DMS79 treated with DMSO at 0.1 percent for 48 hours (cell line): ENCODE data around the gene ARHGAP45.
"Not testable (repeated sequence)": the region's sequence is repeated elsewhere in the genome, so short reads cannot be mapped to it uniquely, and the experiment has no call there.

Experiments used
- DNase-seq: peaks from one replicate; lab custom pipeline; 2025; lab: John Stamatoyannopoulos, UW

ARHGAP45 gene

DNA sequence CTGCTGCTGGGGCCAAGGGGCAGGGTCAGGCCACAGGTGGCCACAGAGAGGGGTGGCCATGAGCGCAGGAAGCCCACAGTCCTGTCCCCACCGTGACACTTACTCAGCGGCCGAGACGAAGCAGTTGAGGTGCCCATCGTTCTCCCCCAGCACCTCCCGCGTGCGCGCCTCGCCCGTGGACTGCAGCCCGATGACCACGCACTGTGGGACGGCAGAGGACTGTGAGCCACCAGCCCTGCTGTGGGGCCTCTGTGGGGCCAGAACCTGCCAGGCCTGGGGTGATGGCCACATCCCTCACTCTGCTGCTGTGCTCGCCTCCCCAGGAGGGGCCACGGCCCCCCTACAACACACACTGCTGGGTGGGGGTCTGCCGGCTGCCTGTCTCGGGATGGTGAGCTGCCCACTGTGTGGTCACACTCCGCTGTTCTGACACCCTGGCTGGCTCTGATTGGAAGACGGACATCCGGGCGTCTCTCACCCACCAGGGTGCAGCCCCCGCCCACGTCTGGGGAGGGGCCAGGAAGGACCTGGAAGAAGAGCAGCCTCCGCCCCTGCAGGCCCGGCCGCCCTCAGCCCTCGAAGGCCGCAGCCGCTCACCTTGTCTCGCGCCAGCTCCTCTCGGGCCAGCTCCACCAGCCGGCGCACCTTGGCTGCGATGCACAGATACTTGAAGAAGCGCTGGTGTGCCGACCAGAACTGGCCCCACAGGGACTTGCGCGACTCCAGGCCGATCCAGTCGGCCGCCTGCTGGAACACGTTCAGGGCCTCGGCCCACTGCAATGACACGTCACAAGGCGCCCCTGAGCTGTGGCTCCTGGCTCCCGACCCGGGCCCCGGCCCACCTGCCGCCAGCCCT is 50.0 kb downstream of the ARHGAP45 start:
- no peak for DNase-seq

DNA sequence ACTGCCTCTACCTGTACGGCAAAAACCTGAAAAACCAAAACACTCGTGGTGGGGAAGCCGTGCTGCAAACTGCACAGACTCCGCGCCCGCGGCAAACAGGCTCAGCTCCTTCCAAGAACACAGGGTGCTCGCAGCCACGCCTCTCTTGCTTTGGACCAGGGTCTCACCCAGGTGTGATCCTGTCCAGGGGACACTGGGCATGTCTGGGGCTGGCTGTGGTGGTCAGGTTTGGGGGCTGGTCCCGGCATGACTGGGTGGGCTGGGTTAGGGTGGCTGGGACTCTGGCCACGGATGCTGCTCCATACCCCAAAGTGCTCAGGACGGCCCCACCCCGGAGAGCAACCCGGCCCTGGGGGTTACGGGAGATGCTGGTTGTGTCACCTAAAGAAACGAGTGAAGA is 50.7 kb downstream of the ARHGAP45 start:
- DNase-seq = no peak

DNA sequence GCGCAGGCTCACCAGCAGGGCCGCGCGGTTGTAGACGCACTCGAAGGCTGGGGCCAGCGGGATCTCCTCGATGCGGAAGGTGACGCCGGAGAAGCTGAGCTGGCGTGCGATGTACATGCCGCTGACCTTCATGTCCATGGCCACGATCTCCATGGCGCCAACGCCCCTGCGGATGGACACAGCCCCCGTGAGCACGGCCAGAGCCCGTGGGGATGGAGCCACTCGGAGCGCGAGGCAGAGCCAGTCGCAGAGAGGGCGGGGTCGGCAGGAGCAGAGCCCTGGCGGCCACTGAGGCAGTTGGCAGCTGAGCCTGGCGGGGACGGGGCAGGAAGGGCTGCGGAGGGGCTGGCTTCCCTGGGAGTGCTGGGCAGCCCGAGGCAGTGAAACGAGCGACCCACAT is 52.0 kb downstream of the ARHGAP45 start:
- no peak for DNase-seq

DNA sequence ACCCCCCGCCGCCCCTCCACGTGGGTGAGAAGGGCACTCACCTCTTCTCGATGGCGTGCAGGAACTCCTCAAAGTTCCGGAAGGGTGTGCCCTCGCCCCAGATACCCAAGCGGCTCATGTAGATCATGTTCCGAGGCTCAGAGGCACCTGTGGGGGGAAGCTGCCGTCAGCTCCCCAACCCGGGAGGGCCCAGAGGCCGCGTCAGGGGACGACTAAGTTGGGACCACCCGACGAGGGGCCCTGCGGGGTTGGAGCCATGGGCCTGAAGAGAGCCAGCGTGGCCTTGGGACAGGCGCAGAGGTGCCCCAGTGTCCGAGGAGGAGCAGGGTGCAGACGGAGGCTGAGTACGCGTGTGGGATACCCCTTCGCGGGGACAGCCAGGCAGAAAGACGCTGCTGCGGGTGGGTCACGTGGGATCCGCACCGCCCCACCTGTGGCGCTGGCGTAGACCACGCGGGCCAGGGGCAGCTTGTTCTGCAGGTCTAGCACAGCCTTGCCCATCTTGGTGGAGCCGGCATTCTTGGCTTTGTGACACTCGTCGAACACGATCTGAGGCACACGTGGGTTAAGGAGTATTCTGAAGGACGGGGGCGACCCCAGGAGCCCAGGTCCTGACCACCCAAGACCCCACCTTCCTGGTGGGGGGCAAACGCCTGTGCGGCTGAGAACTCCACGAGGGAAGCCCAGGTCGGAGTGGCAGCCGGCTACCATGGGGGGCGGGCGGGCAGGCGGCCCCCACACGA is 52.7 kb downstream of the ARHGAP45 start:
- no peak for DNase-seq

DNA sequence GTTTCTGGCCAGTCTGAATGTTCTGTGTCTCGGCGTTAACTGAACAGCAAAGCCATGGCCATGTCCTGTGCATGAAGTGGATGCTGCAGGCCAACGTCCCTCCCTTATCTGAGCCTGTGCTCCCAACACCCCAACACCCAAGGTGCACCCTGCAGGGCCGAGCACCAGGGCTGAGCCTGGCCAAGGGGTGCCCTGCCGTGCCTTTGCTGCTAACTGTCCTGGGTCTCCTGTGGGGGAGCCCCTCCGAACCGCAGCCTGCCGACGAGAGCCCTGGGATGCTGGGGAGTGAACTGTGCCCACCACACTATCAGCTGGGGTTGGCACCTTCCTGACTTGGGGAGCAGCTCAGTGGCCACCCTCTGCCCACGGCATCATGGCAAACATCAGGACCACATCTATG is 54.4 kb downstream of the ARHGAP45 start:
- DNase-seq = no peak

DNA sequence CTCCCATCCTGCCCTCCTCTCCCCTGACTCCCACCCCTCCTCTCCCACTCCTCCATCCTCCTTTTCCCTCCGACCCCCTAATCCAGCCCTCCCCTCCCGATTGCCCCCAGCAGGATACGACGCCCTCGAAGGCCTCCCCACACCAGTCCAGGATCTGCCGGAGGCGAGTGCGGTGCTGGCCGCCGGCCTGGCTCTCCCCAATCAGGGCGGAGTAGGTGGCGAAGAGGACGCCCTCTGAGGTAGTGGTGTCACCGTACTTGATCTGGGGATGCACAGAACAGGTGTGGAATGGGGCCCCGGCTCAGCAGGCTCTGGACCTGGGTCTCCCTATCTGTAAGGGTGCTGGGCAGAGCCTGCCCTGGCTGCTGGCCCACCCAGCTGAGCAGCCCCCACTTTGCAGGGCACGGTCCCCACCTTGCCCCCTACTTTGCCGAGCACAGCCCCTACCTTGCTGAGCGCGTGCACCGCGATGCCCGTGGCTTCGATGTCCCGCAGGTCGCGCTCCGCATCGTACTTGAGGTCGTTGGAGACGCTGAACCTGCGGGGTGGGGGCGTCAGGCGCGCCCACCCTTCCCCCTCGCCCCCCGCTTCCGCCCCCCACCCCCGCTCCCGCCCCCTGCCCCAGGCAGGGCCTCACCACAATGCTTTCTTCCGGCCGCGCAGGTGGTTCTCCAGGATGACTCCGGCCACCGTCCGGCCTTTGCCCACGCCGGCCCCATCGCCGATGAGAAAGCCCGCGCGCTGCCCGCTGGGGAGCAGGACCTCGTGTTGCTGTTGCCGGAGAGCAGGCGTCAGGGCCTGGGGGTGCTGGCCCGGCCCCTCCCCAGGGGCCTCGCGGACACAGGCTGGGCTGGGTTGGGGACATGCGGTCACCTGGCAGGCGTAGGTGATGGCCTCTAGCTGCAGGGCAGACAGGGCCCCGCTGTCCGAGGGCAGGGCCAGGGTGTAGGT is 55.3 kb downstream of the ARHGAP45 start:
- no peak for DNase-seq

DNA sequence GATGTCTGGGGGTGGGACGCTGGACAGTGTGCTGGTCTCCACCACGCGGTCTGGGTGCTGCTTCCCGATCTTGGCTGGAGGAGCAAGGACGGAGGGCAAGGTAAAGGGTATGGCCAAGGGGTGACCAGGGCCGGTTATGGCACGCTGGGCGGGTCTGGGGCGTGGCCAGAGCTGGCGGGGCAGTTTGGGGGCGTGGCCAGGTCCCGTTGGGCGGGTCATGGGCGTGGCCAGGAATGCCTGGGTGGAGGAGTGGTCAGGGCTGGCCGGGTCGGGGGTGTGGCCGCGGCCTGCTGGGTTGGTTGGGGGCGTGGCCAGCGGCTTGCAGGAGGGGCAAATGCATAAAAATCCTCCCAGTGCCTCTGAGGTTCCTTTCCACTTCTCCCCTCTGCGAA is 56.0 kb downstream of the ARHGAP45 start:
- DNase-seq = no peak

DNA sequence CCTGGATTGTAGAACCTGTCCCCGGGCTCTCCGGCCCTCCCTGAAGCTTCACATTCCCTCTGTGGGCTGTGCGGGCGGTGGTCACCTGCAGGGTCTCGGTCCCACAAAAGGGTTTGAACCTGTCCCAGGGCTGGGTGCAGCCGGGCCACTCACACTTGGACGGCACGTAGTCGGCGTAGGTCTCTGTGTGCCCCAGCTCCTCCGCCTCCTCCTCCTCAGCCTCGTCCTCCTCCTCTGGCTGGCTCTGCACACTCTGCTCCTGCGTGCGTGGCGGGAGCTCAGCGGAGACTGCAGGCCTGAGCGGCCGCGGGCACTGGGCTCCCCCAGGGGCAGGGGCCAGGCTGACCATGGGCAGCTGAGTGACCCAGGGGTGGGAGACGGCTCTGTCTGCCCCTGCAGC is 56.4 kb downstream of the ARHGAP45 start:
- DNase-seq = no peak

DNA sequence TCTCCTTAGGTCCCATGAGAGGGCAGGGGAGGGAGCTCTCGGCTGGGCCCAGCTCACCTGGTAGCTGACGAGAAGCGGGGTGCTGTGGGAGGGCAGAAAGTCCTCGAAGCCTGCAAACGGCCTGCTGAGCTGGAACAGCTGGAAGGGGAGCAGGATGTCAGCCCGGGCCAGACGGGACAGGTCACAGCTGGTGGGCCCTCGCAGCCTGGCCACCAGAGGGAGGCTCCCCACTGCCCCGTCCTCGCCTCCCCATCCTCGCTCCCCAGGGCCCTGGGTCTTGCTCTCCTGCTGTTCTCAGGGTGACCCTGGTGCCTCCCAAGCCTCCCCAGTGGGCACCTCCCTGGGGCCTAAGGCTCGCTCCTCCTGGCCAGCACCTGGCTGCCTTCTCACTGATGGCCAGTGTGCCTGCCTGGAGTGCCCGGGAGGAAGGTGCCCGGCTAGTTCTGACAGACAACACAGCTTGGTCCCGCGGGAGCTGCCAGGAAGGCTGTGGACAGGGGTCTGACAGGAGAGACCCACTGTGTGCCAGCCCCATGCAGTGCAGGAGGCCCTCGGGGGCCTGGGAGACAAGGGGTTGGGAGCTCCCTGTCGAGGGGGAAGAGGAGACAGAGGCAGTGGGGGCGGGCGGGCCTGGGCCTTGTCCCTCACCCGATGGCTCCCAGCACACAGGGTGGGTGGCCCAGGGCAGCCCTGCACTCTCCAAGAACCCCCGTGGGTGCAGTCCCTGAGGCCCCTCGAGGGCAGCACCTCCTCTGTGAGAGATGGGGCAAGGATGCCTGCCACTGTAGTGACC is 57.1 kb downstream of the ARHGAP45 start:
- DNase-seq = no peak

DNA sequence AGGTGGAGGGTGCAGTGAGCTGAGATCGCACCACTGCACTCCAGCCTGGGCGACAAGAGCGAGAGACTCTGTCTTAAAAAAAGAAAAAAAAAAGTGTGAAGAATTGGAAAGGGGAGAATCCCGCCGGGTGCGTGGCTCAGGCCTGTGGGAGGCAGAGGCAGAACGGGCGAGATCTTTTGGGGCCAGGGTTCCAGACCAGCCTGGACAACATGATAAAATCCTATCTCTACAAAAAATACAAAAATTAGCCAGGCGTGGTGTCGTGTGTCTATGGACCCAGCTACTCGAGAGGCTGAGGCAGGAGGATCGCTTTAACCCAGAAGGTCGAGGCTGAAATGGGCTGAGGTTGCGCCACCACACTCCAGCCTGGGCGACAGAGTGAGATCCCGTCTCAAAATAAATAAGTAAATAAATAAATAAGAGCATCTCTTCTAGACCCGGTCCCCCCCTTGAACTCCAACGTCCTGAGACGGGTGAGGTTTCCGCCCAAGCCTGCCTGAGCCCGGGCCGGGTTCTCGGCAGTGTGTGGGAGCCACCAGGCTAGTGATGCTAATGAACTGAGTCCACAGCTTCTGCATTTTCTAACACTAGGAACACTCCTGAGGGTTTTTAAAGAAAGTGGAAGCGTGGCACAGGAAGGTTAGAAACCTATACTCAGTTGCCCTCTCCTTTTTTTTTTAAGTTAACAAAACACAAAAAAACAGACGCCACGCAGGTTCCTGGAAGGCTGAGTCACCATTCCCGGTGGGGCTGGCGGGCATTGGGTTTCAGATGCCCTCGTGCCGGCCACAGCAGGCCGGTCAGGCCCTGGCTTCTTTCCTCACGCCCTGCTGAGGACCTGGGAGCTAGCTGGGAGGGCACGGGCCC is 58.9 kb downstream of the ARHGAP45 start:
- no peak for DNase-seq

DNA sequence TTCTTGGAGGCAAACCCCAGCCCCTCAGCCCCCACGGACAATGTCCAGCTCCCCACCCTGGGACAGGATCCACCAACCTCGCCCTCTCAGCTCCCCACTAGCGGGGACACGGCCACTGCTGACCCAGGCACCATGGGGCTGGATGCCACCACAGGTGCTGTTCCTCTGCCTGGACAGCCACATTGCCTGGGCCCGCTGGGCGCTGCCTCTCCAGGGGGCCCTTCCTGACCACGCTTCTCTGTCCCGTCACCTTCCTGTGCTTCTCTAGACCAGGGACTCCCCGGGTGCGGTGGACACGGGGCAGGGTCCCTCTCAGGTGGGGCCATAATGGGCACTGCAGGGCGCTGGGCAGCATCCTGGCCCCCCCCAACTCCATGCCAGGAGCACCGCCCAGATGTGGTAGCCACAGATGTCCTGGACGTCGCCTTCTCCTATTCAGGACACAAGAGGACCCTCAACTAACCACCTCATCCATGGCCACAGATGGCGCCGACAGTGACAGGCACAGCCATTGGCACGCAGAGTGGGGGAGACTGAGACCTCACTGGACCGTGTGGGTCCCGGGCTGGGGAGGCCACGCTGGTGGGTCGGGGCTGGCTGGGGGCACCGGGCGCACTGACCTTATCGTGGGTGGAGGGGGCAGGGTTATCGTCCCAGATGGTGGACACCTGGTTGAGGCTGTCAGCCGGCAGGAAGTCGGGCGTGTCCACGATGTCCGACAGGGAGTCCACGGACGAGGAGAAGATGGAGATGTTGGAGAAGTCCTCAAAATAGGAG is 60.2 kb downstream of the ARHGAP45 start:
- no peak for DNase-seq

DNA sequence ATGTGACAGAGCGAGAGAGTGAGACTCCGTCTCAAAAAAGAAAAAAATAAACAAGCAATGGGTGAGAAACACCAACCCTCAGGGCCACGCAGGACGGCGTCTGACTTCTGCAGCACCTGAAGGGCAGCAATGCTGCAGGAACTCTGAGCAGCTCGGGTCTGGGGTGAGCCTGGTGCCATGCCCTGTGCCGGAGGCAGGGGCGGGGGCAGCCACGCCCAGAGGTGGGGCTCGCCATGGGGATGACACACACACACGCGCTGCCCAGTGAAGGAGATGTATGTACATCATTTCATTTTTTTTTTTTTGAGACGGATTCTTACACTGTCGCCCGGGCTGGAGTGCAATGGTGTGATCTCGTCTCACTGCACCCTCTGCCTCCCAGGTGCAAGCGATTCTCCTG is 61.1 kb downstream of the ARHGAP45 start:
- DNase-seq = no peak

DNA sequence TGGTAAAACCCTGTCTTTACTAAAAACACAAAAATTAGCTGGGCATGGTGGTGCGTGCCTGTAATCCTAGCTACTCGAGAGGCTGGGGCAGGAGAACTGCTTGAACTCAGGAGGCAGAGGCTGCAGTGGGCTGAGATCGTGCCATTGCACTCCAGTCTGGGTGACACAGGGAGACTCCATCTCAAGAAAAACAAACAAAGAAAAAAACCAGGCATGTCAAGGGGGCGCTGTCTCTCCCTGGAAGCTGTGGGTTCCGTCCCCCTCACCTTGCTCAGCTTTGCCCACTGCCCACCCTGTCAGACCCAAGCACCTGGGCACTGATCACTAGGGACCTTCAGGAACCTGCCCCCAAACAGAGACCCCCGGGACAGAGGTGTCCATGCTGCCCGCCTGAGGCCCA is 62.1 kb downstream of the ARHGAP45 start:
- not testable (repeated sequence) for DNase-seq

DNA sequence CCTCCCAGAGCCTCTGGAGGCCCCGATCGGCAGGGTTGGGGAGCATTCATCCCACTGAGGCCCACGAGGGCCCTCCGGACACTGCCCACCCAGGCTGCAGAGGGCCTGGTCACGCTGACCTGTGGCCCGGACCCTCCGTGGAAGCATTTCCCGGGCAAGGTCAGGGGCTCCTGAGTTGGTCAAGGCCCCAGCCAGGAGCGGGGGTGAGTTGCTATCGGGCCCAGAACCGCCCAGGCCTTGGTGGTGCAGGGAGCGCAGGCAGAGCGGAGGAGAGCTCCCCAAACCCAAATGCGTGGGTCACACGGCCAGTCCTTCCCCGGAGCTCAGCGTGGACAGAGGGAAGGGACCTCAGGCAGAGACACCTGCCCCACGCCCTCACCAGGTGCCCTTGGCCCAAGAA is 62.6 kb downstream of the ARHGAP45 start:
- DNase-seq = no peak

DNA sequence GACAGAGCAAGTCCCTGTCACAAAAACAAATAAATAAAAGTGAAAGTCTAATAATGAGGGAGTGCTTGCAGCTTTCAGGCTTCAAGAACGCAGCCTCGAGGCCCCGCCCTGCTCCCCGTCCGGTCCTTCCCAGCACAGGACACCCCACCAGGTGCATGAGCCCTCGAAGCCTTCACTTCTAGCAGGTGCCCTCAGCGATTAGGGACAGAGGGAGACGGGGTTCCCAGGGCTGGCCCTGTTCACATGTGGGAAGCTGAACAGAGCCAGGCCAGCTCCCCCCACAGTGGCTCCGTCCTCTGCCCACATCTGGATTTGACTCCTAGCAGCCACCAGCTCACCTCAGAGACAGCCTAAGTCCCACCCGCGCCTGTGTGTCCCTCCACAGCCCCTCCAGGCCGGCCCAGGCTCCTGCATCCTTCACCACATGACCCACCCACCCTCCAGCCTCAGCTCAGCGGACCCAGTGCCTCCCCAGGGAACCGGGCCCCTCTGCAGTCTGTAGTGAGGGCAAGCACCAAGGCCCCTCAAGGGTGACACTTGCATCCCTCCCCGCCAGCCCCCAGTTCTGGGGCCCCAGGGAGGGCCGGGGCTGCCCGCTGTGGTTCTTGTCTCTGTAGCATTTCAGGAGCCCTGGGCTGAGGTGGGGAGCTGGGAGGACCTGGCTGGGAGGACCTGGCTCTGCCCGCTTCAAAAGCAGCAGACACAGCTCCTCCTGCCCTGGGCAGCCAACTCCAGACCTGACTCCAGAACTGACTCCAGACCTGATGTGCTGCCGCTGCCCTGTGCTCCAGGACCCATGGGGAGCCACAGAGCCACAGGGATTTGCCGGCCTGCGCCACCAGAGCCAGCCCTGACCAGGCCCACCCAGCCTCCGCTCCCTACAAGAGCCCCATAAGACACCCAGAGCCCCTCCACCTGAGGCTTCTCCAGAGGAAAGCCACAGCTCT is 64.1 kb downstream of the ARHGAP45 start:
- DNase-seq = no peak

DNA sequence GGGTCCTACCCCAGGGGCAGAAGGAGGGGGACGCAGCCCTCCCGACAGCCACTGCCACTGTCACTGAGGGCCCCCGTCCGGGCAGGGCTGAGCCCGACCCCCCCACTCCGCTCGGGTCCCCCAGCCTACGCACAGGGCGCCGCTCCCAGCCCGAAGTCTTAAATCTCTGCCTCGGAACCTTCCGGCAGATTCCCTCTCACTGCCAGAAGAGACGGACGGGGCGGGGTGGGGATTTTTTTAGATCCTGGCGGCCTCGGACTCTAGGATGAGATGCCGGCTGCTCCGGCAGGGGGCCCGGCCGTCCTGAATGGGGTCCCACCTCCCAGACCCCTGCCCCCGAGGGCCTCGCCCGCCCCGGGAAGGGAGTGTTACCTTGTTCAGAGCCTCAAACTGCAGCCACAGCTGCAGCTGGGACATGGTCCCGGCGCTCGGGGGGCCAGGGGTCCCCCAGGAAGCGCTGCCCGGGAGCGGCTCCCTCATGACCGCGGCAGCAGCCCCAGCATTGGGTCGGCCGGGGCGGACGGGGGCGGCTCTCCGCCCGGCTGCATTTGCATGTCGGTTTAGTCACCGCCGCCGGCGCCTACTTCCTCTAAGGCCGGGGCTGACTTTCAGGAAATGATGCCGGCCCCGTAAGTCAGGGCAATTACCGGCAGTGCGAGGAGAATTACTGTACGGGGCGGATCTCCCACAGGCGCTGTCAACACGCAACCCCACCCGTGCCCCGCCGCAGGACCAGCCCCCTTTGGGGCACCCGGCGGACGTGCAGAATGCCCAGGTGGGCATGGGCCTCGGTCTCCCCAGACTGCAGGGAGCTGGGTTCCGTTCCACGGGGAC is 65.0 kb downstream of the ARHGAP45 start:
- no peak for DNase-seq

DNA sequence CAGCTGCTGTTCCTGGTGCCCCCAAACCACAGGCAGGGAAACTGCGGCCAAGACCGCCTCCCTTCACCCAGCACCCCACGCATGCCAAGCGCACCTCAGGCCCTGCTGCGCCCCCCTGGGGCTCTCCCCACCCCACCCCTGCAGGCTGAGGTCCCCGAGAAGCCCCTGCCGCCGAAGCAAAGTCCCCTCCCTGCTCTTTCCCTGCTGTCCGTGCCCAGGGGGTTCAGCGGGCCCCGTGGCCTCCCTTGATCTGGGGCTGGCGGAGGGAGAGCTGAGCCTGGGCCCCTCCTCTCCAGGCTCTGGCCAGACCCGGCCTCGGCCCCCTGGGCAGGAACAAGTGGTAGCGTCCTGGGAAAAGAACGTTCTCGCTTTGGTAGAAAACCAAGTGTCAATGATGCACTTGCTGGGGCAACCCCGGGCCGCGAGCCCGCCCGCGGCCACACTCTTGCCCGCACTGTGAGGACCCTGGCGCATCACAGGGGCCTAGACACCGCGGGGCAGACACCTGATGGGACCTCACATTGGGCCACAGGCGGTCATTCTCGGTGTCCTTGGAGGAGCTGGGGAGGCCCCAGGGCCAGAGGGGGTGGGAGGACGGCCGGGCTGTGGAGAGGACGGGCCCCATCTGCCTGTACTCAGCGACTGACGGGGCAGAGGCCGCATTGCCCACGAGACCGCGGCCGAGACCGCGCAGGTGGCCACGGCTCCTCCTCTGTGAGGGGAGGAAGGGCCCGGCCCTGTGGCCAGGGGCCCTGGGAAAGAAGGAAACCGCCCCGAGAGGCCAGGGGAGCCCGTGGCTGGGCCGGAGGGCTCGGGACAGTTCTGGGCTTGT is 65.8 kb downstream of the ARHGAP45 start:
- DNase-seq = no peak
